ENCODE data around the gene HSCB.

DNA sequence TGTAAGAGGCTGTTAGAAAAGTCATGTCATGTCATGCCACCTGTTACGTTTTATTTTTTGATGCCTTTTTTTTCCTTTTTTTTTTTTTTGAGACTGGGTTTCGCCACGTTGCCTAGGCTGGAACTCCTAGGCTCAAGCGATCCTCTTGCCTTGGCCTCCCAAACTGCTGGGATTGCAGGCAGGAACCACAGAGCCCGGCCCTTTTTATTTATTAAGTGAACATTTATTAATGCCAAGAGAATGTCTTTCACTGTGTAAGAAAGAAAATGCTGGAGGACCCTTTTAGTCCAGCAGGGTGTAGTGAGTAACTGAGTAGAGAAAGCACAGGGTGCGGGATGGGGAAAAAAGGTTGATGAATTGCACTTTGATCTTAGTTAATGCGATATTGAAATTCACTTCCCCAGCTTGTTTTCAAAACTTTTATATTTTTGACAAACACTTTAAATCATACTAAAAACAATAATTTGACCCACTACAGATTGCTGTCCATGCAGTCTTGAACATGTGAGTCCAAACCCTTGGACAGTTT, 60.8 kb downstream of the HSCB start:
- TF ChIP-seq CTCF (conservative IDR thresholded peaks at IDR 0.05; ENCODE audit: low read depth, low read length) (peak; percentile 20; the same call in 1 of the 2 replicates), EZH2 (IDR thresholded peaks at IDR 0.05; ENCODE audit: borderline replicate concordance, low read depth, low read length, poor library complexity, severe bottlenecking) (no peak)
